Measurements from ENCODE around the gene LRRC46.

- TF ChIP-seq POLR2A (IDR thresholded peaks at IDR 0.05; ENCODE audit: low read depth, low read length): no peak
- no peak for TF ChIP-seq POLR2AphosphoS5 (IDR thresholded peaks at IDR 0.05; ENCODE audit: low read depth, low read length)
- no peak for TF ChIP-seq TAF1 (IDR thresholded peaks at IDR 0.05; ENCODE audit: low read depth, low read length)
Measured at GRCh38 chr17:47785538-47786123, 45.8 kb upstream of the LRRC46 start.

Measured in GM12891 (cell line).